Body of pancreas (tissue), 4 donors: ENCODE measurements around the gene SH3PXD2B. TPM values are rescaled to one million over a fixed set of nuclear protein-coding genes. Genes with fewer than 3 reads are reported as not detected.

Experiments
- ATAC-seq: fragments of 150-250 bp; one replicate; pipeline ENCODE4 v1.9.1; 2016
- DNase-seq, 4 donors: peaks; one replicate each; pipeline ENCODE4 v3.0.0-alpha.2; 2019
- H3K27ac ChIP-seq, 4 donors: fragments of 200-600 bp; sonication (generic); 1 replicate in 3 of 4; 2 replicates in 1 of 4; pipeline versions ENCODE4 v1.5.1 to v1.6.1; 2016 to 2019; ENCODE audit warnings: mild to moderate bottlenecking in 1 of 4, mixed read lengths in 1 of 4, moderate library complexity in 1 of 4
- H3K27me3 ChIP-seq, 2 donors: fragments of 200-600 bp; sonication (generic); one replicate each; pipeline ENCODE4 v1.6.0; 2016; ENCODE audit warnings: mild to moderate bottlenecking in 1 of 2
- H3K36me3 ChIP-seq, 2 donors: fragments of 200-600 bp; sonication (generic); replicated peaks in 1 of 2; 2 replicates each; pipeline ENCODE4 v1.5.1; 2016; ENCODE audit warnings: low read depth in 2 of 2; ENCODE audit not compliant: insufficient read depth in 1 of 2
- H3K4me1 ChIP-seq: fragments of 200-600 bp; sonication (generic); one replicate; pipeline ENCODE4 v1.6.0; 2016
- H3K4me3 ChIP-seq, 2 donors: fragments of 200-600 bp; sonication (generic); 1 replicate in 1 of 2; 2 replicates in 1 of 2; pipeline ENCODE4 v1.5.1; 2016 to 2019
- H3K9me3 ChIP-seq, 3 donors: fragments of 200-600 bp; sonication (generic); 1 replicate in 2 of 3; 2 replicates in 1 of 3; pipeline ENCODE4 v1.5.1; 2016
- CTCF ChIP-seq, 7 experiments: fragments of 450-650 bp in 4 of 7; fragments of 200-600 bp in 3 of 7; sonication (generic) in 3 of 7; IDR thresholded peaks; one replicate each; pipeline ENCODE4 v1.5.1; 2016 to 2019; ENCODE audit warnings: antibody characterized with exemption in 7 of 7
- POLR2A ChIP-seq, 3 donors: fragments of 450-650 bp; IDR thresholded peaks; one replicate each; pipeline ENCODE4 v1.6.1; 2016; ENCODE audit warnings: antibody characterized with exemption in 3 of 3, mild to moderate bottlenecking in 2 of 3
- WGBS, 2 donors: methylation state at CpG; one replicate each; pipeline ENCODE4 v1.1.5; 2017; 5-methylcytosine and 5-hydroxymethylcytosine counted together
- intact Hi-C: fragments of 100-400 bp; cut with DNase I; formaldehyde crosslinking; loops from one replicate; pipeline ENCODE4 v1.15.1; 2023
- total RNA-seq, 2 donors: library from RNA; depleted of rRNA; stranded (reverse); fragments of >200 nt; gene quantifications; one replicate each; pipeline ENCODE4 v1.1.0, GENCODE V29; 2016

SH3PXD2B gene
- total RNA-seq, 2 donors from 2014 or later = 9.9 to 16.9 TPM

DNA sequence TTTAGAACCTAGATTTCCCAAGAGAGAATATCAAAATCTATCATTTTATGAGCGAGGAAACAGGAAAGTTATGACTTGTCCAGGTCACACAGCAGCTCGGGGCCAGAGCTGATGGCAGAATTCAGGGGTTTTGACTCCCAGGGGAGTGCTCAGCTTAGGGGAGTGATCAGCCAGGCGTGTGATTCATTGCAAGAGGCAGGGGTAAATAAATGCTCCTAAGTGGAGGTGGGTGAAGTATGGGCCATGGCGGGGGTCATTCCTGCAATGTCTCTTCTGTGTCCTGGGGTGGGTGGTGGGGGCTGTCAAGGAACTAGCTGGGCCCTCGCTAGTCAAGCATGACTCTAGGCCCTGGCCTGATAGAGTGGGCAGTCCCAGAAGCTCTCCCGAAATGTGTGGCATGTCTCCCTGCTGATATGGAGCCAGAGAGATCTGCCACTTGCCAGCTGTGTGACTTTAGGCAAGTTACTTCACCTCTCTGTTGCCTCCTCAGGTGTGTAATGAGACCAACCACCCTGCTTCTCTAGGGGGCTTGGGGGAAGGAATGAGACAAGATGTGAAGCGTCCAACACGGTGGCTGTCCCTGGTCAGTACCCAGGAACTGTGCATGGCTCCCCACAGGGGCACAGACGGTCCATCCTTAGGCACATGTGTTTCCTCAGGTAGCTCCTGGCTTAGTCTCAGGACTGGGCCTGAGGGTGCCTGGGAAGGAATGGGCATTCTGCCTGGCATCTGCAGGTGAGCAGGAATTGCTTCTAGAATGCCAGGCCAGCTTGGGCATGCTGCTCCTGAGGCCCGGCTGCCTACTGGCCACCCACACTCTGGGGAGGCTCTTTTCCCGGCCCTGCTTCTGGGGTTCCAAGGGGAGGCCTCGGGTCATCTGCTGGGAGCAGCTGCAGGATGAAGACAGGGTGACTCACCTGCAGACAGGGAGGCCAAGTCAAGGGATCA lies 36.5 kb upstream of the SH3PXD2B start:
- intact Hi-C loops = no loop called here
- DNase-seq (no peak), ATAC-seq (no peak)
- no peak overlapping the region for H3K4me3 ChIP-seq
- no peaks in the 10 kb centered on the region for H3K36me3 ChIP-seq
- TF ChIP-seq POLR2A (IDR thresholded peaks at IDR 0.05) (no peak), CTCF (IDR thresholded peaks at IDR 0.05) (no peak)
- H3K27me3 ChIP-seq = peaks cover 0 to 3% of the 10 kb centered on the region in 2 donors
- no peak overlapping the region for H3K27ac ChIP-seq
- H3K4me1 ChIP-seq = no peaks in the 10 kb centered on the region
- no peaks in the 10 kb centered on the region for H3K9me3 ChIP-seq
- 77 to 82% methylated on average over 11 to 12 of the region's 12 CpGs for WGBS, 2 donors

DNA sequence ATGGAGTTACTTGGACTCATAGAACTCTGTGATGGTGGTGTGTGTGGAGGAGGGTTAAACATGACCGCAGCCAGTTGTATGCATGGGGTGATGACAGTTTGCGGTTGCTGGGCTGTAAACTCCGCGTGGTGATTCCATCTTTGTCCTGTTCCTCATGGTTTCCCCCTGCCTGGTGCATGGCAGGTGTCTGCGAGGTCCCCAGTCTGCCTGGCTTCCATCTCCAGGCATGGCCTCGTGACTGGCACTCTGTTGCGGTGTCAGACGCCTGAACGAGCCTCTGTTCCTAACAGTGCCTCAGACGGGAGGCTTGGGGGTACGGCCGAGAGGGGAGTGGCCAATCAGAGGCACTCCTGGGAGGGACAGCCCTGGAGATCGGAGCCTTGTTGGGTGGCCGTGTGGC lies 33.9 kb upstream of the SH3PXD2B start:
- Histone ChIP-seq H3K27ac (no peak overlapping the region), H3K4me1 (no peaks in the 10 kb centered on the region), H3K36me3 (no peaks in the 10 kb centered on the region), H3K9me3 (no peaks in the 10 kb centered on the region), H3K27me3 (peaks cover 0 to 3% of the 10 kb centered on the region in 2 donors), H3K4me3 (no peak overlapping the region)
- WGBS, 2 donors = 75 to 78% methylated on average over 12 to 14 of the region's 14 CpGs
- no peak for TF ChIP-seq POLR2A (IDR thresholded peaks at IDR 0.05)
- TF ChIP-seq CTCF (IDR thresholded peaks at IDR 0.05) = no peak
- intact Hi-C loops = no loop called here
- ATAC-seq (no peak), DNase-seq (no peak)

- 69 to 77% methylated on average over 9 of the region's 9 CpGs for WGBS, 2 donors
- Histone ChIP-seq H3K9me3 (no peaks in the 10 kb centered on the region), H3K4me1 (no peaks in the 10 kb centered on the region), H3K27me3 (peaks cover 0 to 3% of the 10 kb centered on the region in 2 donors), H3K36me3 (no peaks in the 10 kb centered on the region), H3K27ac (no peak overlapping the region), H3K4me3 (no peak overlapping the region)
- DNase-seq (no peak), ATAC-seq (no peak)
- TF ChIP-seq CTCF (IDR thresholded peaks at IDR 0.05) (no peak), POLR2A (IDR thresholded peaks at IDR 0.05) (no peak)
- intact Hi-C loops = no loop called here
Observed at GRCh38 chr5:172487671-172488070, 33.3 kb upstream of the SH3PXD2B start.

- WGBS, 2 donors = 82 to 84% methylated on average over 5 of the region's 5 CpGs
- intact Hi-C loops = no loop called here
- TF ChIP-seq CTCF (IDR thresholded peaks at IDR 0.05) (no peak), POLR2A (IDR thresholded peaks at IDR 0.05) (no peak)
Observed at GRCh38 chr5:172486912-172487311, 32.6 kb upstream of the SH3PXD2B start.

More at GRCh38 chr5:172486912-172487311, 32.6 kb upstream of the SH3PXD2B start:
- no peak for DNase-seq
- H3K27ac ChIP-seq = no peak overlapping the region
- H3K27me3 ChIP-seq = peaks cover 0 to 3% of the 10 kb centered on the region in 2 donors
- no peaks in the 10 kb centered on the region for H3K36me3 ChIP-seq
- no peaks in the 10 kb centered on the region for H3K9me3 ChIP-seq
- ATAC-seq = no peak
- no peak overlapping the region for H3K4me3 ChIP-seq
- no peaks in the 10 kb centered on the region for H3K4me1 ChIP-seq
